GM21737 (cell line): ENCODE results near the gene ANKRD16.
"Not testable (repeated sequence)": the region's sequence is repeated elsewhere in the genome, so short reads cannot be mapped to it uniquely, and the experiment has no call there.

Experiments
- ATAC-seq: cut with Tn5 transposase; IDR thresholded peaks from one replicate; pipeline ENCODE4 v1.9.1; 2021; ENCODE audit warnings: mild to moderate bottlenecking, moderate library complexity; ENCODE audit not compliant: unreplicated experiment

The ANKRD16 gene

DNA sequence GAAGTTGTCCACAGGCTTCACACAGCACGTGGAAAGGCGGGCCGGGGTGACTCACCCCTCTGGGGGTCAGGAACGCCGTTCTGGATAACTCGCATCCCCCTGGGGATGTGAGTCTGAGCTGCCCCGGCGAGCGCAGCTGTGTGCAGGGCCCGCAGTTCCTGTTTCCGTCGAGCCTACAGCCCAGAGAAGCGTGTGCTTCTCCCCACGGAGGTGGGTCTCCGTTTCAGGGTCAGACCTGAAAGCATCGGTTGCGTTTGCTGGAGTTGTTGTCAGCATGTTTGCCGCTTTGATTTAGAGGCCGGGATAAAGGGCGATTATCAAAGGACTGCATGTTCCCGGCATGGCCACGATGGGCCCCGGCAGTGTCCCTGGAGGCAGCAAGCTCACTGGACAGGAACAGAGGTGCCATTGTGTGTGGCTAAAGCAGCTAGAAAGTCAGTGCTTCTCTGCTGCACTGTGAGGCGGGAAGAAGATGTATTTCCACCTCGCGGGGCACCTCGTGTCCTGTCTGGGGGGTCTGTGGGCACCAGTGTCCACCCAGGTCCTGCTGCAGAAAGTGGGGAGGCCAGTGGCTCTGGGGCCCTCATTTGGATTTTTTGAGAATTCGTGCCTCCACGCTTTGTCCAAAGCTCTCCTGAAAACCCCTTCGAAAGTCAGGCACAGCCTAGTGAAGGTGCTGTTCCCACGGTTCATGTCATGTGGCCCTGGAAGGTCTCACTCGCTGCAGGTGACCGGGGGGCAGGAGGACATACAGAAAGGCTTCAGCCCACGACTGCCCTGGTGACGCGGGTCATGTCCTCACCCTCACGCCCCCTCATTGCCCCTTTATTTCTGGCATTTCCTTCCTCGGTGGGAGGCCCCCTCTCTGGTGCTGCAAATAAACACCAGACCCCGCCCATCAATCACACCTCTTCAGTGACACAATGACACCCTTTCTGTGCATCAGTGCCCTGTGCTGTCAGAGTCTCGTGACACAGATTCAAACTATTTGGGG lies 49.1 kb downstream of the ANKRD16 start:
- ATAC-seq = peak; percentile 73

DNA sequence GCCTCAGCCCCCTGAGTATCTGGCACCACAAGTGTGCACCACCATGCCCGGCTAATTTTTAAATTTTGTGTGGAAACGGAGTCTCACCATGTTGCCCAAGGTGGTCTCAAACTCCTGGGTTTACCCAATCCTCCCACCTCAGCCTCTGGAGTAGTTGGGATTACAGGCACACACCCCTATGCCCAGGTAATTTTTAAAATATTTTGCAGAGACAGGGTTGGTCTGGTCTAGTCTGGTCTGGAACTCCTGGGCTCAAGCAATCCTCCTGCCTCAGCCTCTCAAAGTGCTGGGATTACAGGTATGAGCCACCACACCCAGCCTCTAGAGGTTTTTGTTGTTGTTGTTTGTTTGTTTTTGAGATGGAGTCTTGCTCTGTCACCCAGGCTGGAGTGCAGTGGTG lies 53.5 kb downstream of the ANKRD16 start:
- ATAC-seq = not testable (repeated sequence)

DNA sequence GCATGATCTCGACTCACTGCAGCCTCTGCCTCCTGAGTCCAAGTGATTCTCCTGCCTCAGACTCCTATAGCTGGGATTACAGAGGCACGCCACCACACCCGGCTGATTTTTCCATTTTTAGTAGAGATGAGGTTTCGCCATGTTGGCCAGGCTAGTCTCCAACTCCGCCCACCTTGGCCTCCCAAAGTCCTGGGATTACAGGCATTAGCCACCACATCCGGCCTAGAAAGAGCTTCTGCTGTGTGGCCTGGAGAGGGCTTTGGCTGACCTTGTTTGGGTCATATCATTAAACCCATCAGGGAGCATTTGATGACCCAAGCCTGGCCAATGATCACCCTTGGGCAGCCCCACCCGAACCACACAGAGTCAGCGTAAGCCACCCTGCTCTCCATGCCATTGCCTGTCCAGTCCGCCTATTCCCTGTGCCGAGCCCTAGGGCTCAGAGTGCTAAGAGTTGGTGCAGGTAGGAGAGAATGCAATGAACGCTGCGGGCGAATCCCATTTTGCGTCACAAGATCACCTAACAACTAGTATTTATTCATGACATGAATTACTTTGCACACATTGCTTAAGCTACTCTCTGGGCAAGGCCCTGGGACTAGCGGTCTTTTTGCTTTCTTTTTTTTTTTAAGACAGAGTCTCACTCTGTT lies 54.1 kb downstream of the ANKRD16 start:
- no peak for ATAC-seq

DNA sequence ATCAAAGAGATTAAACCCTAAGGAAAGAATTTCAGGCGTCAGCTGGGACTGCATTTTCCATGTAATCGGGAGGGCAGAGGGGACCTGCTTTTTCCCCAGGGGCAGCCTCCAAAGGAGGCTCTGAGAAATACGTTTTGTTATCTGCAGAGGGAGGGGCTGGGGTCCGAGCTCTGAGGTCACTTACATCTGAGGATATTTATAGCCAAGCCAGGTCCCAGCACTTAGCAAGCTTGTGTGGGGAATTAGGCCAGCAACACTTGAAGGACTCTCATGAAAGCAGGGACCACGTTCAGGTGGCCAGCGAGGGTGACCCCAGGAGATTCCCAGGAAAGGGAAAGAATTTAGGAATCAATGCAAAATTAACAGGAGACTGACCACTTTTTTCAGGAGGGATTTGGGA lies 55.9 kb downstream of the ANKRD16 start:
- no peak for ATAC-seq

DNA sequence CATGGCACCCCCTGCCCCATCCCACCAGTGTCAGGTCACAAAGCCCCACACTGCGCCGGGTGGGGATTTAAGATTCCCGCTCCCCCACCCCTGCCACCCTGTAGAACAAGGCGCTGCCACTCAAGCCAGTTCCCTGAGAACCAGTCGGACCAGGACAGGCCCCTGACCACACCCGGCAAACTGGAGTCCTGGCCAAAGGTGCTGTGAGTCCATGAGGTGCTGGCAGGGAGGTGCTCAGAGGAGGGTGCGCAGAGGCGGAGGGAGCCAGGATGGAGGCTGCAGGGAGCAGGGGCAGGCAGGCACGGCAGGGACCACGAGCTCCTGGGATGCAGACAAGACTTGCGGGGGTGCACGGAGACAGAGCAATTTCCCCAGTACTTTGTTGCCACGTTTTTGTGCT lies 56.7 kb downstream of the ANKRD16 start:
- ATAC-seq = no peak

DNA sequence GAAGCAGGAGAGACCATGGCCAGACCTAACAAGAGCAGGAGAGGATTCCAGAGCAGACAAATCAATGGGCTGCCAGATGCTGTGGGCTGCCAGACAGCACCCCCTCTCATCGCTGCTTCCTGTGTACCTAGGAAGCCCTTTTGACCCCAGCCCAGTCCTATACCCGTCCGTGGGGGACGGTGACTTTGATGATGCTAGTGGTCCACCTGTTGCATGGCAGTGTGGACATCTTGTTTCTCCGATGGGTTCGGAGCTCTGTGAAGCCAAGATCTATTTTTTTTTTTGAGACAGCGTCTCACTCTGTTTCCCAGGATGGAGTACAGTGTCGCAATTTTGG lies 58.3 kb downstream of the ANKRD16 start:
- no peak for ATAC-seq

DNA sequence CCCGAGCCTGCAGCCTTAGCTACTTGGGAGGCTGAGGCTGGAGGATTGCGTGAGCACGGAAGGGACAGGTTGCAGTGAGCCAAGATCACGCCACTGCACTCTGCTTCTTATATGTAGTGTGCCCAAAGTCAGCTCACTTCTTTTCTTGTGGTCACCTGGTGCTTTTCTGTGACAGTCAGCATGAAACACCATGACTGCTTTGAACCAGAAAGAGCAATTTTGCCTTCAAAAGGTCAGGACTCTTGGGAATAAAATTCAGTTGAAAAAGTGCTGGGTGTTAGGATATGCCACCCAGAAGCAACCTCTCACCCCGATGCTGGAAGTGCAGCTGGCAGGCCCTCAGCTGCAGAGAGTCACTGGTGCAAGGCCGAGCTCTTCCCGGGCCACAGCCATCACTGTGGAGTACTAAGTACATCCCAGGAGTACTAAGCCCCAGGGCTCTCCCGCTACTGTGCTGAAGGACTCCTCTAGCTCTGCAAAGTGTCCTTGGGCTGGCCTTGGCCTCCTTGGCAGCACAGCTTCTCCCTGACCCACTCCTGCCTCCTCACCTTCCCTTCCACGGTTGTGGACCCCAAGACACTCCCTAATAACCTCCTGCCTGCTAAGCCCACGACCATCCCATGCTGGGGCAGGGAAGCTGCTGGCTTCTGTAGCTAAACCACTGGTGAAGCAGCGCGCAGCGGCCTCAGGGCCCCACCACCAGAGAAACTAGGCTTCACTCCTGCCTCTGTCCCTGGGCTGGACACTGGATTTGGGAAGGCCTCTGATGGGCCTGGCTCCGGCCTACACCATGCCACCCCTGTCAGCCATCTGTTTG lies 58.9 kb downstream of the ANKRD16 start:
- no peak for ATAC-seq

DNA sequence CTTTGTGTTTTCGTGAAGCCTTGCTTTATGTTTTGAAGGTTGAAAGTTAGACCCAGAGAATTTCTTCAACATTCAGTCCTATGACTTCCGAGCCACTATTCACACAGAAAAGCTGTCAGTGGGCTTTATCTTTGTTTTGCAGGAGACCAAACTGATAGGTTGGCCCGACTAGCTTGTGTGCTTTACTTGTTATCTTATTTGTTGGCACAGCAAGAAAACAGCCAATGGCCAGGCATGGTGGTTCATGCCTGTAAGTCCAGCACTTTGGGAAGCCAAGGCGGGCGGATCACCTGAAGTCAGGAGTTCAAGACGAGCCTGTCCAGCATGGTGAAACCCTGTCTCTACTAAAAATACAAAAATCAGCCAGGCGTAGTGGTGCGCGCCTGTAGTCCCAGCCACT lies 60.4 kb downstream of the ANKRD16 start:
- ATAC-seq = no peak

DNA sequence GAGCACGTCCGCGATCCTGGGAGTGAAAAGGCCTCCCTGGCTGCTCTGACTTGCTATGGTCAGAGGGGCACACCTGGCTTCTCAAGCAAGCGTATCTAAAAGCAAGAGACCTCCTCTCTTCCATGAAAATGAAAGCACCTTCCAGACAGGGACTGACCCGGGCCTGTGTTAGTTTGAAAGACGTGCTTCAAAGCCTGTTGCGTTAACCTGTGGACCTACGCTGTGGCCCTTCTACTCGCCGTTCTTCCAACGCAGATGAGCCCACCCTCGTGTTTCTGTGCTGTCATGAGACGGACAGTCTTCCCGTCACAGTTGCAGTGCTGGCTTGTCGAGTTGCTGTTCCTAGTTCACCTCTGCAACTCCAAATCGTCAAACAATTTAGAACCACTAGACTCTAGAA lies 61.0 kb downstream of the ANKRD16 start:
- no peak for ATAC-seq

DNA sequence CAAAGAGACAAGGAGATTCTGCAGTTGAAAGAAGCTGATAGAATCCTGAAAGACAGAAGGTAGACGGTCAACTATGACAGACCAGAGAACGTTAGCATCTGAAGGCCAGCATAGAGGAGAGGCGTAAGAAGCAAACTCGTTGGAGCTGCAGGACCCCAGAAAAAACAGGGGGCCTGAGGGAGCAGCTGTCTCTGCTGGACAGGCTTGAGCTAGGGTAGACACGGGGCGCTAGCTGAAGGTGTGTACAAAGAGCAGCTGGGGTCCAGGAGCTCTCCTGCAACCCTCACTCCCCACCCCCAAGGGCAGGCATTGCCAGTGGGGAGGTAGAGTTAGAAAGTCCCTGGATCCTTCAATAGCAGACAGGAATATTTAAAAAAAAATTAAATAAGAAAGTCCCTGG lies 61.9 kb downstream of the ANKRD16 start:
- no peak for ATAC-seq

DNA sequence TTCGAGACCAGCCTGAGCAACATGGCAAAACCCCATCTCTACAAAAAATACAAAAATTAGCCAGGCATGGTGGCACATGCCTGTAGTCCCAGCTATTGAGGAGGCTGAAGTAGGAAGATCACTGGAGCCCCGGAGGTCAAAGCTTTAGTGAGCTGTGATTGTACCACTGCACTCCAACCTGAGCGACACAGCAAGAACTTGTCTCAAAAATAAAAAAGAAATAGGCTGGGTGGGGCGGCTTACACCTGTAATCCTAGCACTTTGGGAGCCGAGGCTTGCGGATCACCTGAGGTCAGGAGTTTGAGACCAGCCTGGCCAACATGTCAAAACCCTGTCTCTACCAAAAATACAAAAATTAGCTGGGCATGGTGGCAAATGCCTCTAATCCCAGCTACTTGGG lies 63.2 kb downstream of the ANKRD16 start:
- not testable (repeated sequence) for ATAC-seq

DNA sequence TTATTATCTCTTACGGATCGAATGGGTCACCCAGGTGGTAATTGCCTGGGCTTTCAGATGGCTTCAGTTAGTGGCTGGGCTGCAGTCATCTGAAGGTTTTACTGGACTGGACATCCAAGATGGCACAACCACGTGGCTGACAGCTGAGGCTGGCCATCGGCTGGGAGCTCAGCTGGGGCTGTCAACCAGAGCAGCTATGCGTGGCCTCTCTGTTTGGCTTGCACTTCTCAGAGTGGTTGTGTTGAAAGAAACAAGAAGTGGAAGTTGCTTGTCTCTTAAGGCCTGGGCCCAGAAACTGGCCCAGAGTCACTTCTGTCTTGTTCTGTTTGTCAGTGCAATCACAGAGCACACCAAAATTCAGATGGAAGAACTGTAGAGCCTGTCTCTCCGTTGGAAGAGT lies 70.8 kb downstream of the ANKRD16 start:
- ATAC-seq = no peak

DNA sequence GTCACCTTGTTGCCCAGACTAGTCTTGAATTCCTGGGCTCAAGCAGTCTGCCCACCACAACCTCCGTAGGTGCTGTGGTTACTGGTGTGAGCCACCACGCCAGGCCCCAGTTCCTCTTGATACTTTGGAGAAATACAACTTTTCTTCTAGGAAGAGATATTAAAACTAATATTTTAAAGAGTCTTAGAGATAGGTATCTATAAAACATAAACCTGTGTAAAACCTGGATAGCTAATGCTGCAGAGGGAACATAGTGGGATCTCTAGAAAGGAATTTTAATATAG lies 71.7 kb downstream of the ANKRD16 start:
- no peak for ATAC-seq

DNA sequence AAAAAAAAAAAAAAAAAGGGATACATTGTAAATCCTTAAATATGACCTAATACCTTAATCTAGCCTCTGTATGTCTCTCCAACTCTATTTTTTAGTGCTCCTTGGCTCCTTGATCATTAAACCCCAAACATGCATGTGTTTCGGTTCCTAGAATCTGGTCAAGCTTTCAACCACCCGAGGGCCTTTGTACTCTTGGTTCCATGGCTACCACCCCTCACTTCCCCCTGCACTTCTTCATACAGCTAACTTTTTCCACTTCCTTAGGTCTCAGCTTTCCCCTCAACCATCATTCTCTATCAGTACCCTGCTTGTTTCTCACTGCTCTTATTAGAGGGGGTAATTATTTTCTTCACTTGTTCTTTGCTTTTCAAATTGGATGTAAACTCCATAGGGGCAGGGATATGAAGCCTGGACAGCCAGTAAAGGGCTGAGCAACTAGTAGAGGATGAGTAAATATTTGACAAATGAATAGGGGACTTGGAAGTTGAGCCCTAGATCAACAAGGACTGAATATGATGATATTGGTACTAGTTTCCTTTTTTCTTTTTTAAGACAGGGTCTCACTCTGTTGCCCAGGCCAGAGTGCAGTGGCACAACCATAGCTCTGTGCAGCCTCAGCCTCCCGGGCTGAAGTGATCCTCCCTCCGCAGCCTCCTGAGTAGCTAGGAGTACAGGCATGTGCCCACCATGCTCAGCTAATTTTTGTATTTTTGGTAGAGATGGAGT lies 72.2 kb downstream of the ANKRD16 start:
- ATAC-seq = no peak

DNA sequence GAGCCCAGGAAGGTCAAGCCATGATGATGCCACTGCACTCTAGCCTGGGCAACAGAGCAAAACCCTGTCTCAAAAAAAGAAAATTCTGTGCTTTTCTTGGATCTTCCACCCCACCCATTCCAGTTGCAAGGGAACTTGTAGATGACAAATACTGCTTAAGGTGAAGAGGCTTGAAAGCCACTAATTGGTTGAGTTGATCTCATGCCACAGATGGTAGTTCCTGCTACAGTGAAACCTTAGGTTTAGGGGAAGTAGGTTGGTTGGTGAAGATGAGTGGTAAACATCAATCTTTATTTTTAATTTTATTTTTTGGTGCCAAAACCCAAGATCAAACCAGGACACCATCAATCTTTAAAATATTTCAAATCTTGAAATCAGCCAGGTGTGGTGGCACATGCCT lies 73.5 kb downstream of the ANKRD16 start:
- no peak for ATAC-seq

DNA sequence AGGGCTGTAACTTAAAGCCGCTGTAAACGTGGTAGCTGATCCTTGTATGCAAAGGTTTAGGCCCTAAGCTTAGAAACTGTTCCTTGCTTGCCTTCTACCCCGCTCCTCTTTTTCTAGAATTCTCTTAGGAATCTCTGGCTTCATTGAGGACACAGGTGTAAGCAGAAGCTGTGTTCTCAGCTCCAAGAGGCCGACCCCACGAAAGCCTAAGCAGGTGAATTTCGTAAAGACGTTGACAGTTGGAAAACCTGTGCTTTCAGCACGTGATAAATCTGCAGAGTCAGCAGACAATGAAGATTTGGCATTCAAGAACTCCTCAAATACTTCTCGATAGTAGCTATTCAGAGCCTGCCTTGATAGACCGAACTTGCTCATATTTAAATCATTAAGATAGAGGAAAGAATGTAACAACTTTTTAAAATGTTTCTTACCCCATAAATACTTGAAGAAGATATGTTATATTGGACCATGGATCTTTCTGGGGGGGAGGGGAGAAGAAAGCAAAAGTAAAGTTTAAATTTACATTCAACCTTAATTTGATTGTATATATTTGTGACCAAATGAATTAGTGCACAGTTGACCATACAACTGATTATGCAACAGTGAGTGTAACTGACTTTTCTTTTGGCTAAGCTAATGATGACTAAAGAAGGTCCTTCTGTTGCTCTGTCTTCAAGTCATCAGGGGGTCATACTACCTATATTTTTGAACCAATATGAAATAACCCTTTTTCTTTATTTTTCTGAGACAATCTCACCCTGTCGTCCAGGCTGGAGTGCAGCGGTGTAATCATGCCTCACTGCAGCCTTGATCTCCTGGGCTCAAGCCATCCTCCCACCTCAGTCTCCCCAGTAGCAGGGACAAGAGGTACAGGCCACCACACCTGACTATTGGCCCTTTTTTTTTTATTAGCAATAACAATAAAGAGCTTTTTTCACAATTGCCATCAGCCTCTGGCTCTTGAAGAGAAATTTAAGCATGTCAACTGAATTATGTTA lies 75.3 kb downstream of the ANKRD16 start:
- no peak for ATAC-seq

DNA sequence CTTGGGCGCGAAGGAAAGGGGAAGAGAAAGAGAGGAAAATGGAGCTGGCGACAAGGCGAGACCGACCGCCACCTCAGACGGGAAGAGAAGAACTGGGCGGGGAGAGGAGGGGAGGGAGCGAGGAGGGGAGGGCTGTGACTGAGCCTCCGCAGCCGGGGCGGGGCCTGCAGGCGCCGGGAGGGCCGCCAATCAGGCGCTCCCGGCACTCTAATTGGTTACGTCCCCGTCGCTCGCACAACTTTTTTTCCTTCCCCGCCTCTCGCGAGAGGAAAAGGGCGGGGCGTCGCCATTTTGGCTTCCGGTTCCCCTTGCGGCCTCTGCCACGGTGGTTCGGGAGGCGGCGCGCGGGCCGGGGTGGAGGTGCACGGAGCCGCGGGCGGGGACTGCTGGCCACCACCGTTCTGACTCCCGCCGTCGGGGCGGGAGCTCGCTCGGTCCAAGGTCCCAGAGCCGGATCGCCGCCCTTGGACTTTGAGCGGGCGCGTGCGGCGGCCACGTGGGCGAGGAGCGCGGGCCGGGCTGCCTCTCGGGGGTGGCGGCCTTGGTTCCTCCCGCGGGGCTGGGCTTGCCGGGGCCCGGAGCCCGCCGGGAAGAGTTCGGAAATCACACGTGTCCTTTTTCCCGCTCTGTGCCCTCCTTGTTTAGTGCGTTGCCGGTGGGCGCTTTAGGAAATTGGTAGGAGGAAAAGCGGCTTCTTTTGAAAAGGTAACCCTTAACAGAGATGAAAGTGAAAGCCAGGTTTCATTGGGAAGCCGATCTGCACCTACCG lies 76.2 kb downstream of the ANKRD16 start, which contains the start of gene GDI2:
Gene GDI2, minus strand, starts transcription at position 94 of the 769 bp plus-strand sequence. CDS start 176 bp downstream, outside the sequence.
- ATAC-seq = peak; percentile 79

DNA sequence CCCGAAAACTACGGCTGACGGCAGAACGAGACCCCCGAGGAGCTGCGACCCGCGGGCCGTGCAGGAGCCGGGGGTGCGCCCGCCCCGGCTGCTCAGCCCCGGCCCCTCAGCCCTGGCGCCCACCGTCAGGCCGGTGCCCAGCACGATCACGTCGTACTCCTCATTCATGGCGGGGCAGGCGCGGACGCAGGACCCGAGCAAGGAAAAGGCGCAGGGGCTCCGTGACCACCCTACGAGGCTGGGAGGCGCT lies 76.7 kb downstream of the ANKRD16 start:
- peak; percentile 26 for ATAC-seq
